H1 (cell line): ENCODE data around the gene NCKAP1. TPM values are rescaled to one million over a fixed set of nuclear protein-coding genes. Genes with fewer than 3 reads are reported as not detected.

Experiments
- CTCF ChIA-PET: fragments of 300-600 bp; sonication (Branson Sonifier 250); formaldehyde crosslinking; loops from one replicate; lab custom pipeline; 2021; ENCODE audit not compliant: partially characterized antibody; lab: Charles Lee
- POLR2A ChIA-PET: fragments of 300-600 bp; sonication (Branson Sonifier 250); formaldehyde crosslinking; loops from one replicate; lab custom pipeline; 2021; ENCODE audit warnings: inconsistent platforms; ENCODE audit not compliant: partially characterized antibody; lab: Charles Lee
- DNase-seq, 2 experiments: peaks; one replicate each; pipeline versions ENCODE4 v3.0.0 to v3.0.0-alpha.2; 2010 to 2022; ENCODE audit warnings: low spot score in 2 of 2, low read depth in 1 of 2, mixed read lengths in 1 of 2
- FAIRE-seq: peaks from 2 replicates; lab custom pipeline; 2011; peaks lifted over from hg19 to GRCh38; lab: Jason Lieb, UNC
- H2AFZ ChIP-seq: 2 replicates; pipeline ENCODE4 v1.8.1; 2012; ENCODE audit warnings: low read length, inconsistent platforms
- H2AK5ac ChIP-seq: 2 replicates; pipeline ENCODE4 v1.6.1; 2013; ENCODE audit warnings: low read depth, low read length
- H2BK120ac ChIP-seq: replicated peaks from 2 replicates; pipeline ENCODE3; 2013; ENCODE audit warnings: low read depth, low read length, inconsistent platforms
- H2BK12ac ChIP-seq: 2 replicates; pipeline ENCODE4 v1.6.1; 2013; ENCODE audit warnings: low read depth, low read length
- H2BK15ac ChIP-seq: 2 replicates; pipeline ENCODE4 v1.6.1; 2013; ENCODE audit warnings: low read length
- H2BK20ac ChIP-seq: 2 replicates; pipeline ENCODE4 v1.6.1; 2013; ENCODE audit warnings: low read length
- H2BK5ac ChIP-seq: 2 replicates; pipeline ENCODE4 v1.6.1; 2013; ENCODE audit warnings: low read depth, low read length
- H3K14ac ChIP-seq: 2 replicates; pipeline ENCODE4 v1.6.1; 2013; ENCODE audit warnings: inconsistent platforms; ENCODE audit not compliant: insufficient read length
- H3K18ac ChIP-seq: 2 replicates; pipeline ENCODE4 v1.6.1; 2013; ENCODE audit warnings: low read length; ENCODE audit errors: extremely low read depth
- H3K23ac ChIP-seq: 2 replicates; pipeline ENCODE4 v1.6.1; 2013; ENCODE audit warnings: inconsistent platforms; ENCODE audit not compliant: insufficient read length
- H3K23me2 ChIP-seq: 2 replicates; pipeline ENCODE4 v1.6.1; 2013; ENCODE audit warnings: low read depth, low read length
- H3K27ac ChIP-seq: 2 replicates; pipeline ENCODE4 v1.6.1; 2011; ENCODE audit warnings: low read depth, low read length, inconsistent platforms
- H3K27me3 ChIP-seq, 4 experiments: replicated peaks in 1 of 4; 1 replicate in 1 of 4; 2 replicates in 3 of 4; pipeline versions ENCODE4 v1.6.1 to v1.8.1; 2011 to 2013; ENCODE audit warnings: low read length in 3 of 4, mild to moderate bottlenecking in 3 of 4, inconsistent platforms in 2 of 4, mixed read lengths in 2 of 4, moderate library complexity in 1 of 4; ENCODE audit not compliant: control insufficient read depth in 3 of 4, insufficient read depth in 3 of 4; ENCODE audit errors: extremely low read depth in 1 of 4
- H3K36me3 ChIP-seq, 4 experiments: 2 replicates each; pipeline versions ENCODE4 v1.6.1 to v1.8.1; 2011 to 2013; ENCODE audit warnings: mild to moderate bottlenecking in 4 of 4, low read length in 3 of 4, moderate library complexity in 2 of 4, control low read depth in 1 of 4, inconsistent platforms in 1 of 4; ENCODE audit not compliant: insufficient read depth in 4 of 4, control insufficient read depth in 2 of 4
- H3K4ac ChIP-seq: replicated peaks from 2 replicates; pipeline ENCODE3; 2013; ENCODE audit warnings: low read length, low read depth, mixed read lengths, inconsistent platforms; ENCODE audit not compliant: insufficient read length
- H3K4me1 ChIP-seq, 4 experiments: replicated peaks in 1 of 4; 1 replicate in 1 of 4; 2 replicates in 3 of 4; pipeline versions ENCODE4 v1.6.1 to v1.8.1; 2011 to 2013; ENCODE audit warnings: low read length in 3 of 4, inconsistent platforms in 2 of 4, mixed read lengths in 1 of 4; ENCODE audit not compliant: insufficient read depth in 4 of 4, control insufficient read depth in 3 of 4
- H3K4me2 ChIP-seq, 2 experiments: 2 replicates each; pipeline versions ENCODE4 v1.6.1 to v1.8.1; 2011 to 2013; ENCODE audit warnings: low read depth in 2 of 2, low read length in 2 of 2, control low read depth in 1 of 2, inconsistent platforms in 1 of 2, mild to moderate bottlenecking in 1 of 2; ENCODE audit not compliant: insufficient read depth in 1 of 2
- H3K4me3 ChIP-seq, 4 experiments: fragments of 200-600, 300-600 bp in 1 of 4; sonication (generic), shearing (Covaris generic), sonication (Bioruptor Twin) in 1 of 4; 2 replicates each; pipeline versions ENCODE4 v1.5.1 to v1.8.1; 2011 to 2016; ENCODE audit warnings: low read length in 4 of 4, low read depth in 3 of 4, control low read depth in 2 of 4, inconsistent platforms in 2 of 4, mild to moderate bottlenecking in 2 of 4, mixed read lengths in 1 of 4, moderate library complexity in 1 of 4; ENCODE audit not compliant: insufficient read depth in 2 of 4; ENCODE audit errors: extremely low read depth in 1 of 4
- H3K56ac ChIP-seq: replicated peaks from 2 replicates; pipeline ENCODE3; 2013; ENCODE audit warnings: low read depth, mild to moderate bottlenecking, mixed read lengths, low read length, inconsistent platforms; ENCODE audit not compliant: insufficient read length
- H3K79me1 ChIP-seq: 2 replicates; pipeline ENCODE4 v1.6.1; 2013; ENCODE audit warnings: low read depth, low read length, control low read depth
- H3K79me2 ChIP-seq, 2 experiments: 2 replicates each; pipeline versions ENCODE4 v1.6.1 to v1.8.1; 2012 to 2013; ENCODE audit warnings: low read length in 2 of 2, mild to moderate bottlenecking in 2 of 2, inconsistent platforms in 1 of 2; ENCODE audit not compliant: insufficient read depth in 2 of 2, control insufficient read depth in 1 of 2
- H3K9ac ChIP-seq, 4 experiments: replicated peaks in 1 of 4; 1 replicate in 1 of 4; 2 replicates in 3 of 4; pipeline versions ENCODE4 v1.6.1 to v1.8.1; 2011 to 2013; ENCODE audit warnings: low read depth in 3 of 4, low read length in 3 of 4, control low read depth in 2 of 4, mild to moderate bottlenecking in 2 of 4, moderate library complexity in 2 of 4, inconsistent platforms in 1 of 4; ENCODE audit errors: extremely low read depth in 1 of 4
- H3K9me3 ChIP-seq, 2 experiments: 2 replicates each; pipeline versions ENCODE4 v1.6.1 to v1.8.1; 2012 to 2013; ENCODE audit warnings: mild to moderate bottlenecking in 2 of 2, moderate library complexity in 2 of 2, control low read depth in 1 of 2, inconsistent platforms in 1 of 2, low read depth in 1 of 2, low read length in 1 of 2, mixed read lengths in 1 of 2; ENCODE audit not compliant: insufficient read depth in 2 of 2
- H4K20me1 ChIP-seq, 2 experiments: replicated peaks in 1 of 2; 2 replicates each; pipeline versions ENCODE3 to v1.8.1; 2011 to 2013; ENCODE audit warnings: inconsistent platforms in 2 of 2, low read length in 2 of 2, mild to moderate bottlenecking in 1 of 2; ENCODE audit not compliant: insufficient read depth in 2 of 2, control insufficient read depth in 1 of 2
- H4K5ac ChIP-seq: 2 replicates; pipeline ENCODE4 v1.6.1; 2013; ENCODE audit warnings: low read length, low read depth, mixed read lengths, inconsistent platforms; ENCODE audit not compliant: insufficient read length
- H4K8ac ChIP-seq: 2 replicates; pipeline ENCODE4 v1.8.0; 2013; ENCODE audit warnings: mild to moderate bottlenecking, moderate library complexity, low read length, inconsistent platforms; ENCODE audit not compliant: insufficient read depth; ENCODE audit errors: extremely low read depth
- H4K91ac ChIP-seq: replicated peaks from 2 replicates; pipeline ENCODE3; 2013; ENCODE audit warnings: low read length, mixed read lengths, inconsistent platforms; ENCODE audit not compliant: insufficient read length
- BRCA1 ChIP-seq: IDR thresholded peaks from 2 replicates; pipeline ENCODE4 v1.6.1; 2012; ENCODE audit warnings: low read depth, low read length, improper control_type of control experiment
- CBX8 ChIP-seq: fragments of 300-800, 300-1000 bp; sonication (generic); IDR thresholded peaks from 2 replicates; pipeline ENCODE4 v1.7.1; 2016; ENCODE audit warnings: low read depth, low read length, borderline replicate concordance
- CHD2 ChIP-seq: IDR thresholded peaks from 2 replicates; pipeline ENCODE4 v1.6.1; 2012; ENCODE audit warnings: low read length, improper control_type of control experiment
- GTF2F1 ChIP-seq: IDR thresholded peaks from 2 replicates; pipeline ENCODE4 v1.6.1; 2012; ENCODE audit warnings: low read depth, low read length, improper control_type of control experiment, borderline replicate concordance
- KDM4A ChIP-seq: IDR thresholded peaks from one replicate; pipeline ENCODE4 v1.7.1; 2012; ENCODE audit warnings: low read depth, mild to moderate bottlenecking, moderate library complexity, low read length, inconsistent platforms; ENCODE audit not compliant: severe bottlenecking
- MAFK ChIP-seq: IDR thresholded peaks from 2 replicates; pipeline ENCODE4 v1.6.1; 2012; ENCODE audit warnings: low read depth, mild to moderate bottlenecking, improper control_type of control experiment, low read length
- YY1 ChIP-seq: IDR thresholded peaks from 2 replicates; pipeline ENCODE4 v1.6.1; 2011; ENCODE audit warnings: low read depth, mild to moderate bottlenecking, low read length
- whole genome bisulfite sequencing, 2 experiments: shearing (Covaris generic) in 1 of 2; methylation state at CpG; one replicate each; pipeline versions ENCODE4 v1.1.6 to v1.1.7; 2013 to 2015; ENCODE audit warnings: low lambda C conversion rate in 2 of 2, mixed read lengths in 2 of 2, inconsistent platforms in 1 of 2, low coverage in 1 of 2, missing lambda C conversion rate in 1 of 2; ENCODE audit not compliant: insufficient replicate concordance in 2 of 2, insufficient coverage in 1 of 2, insufficient read length in 1 of 2; ENCODE audit errors: extremely low coverage in 1 of 2, missing lambda C conversion rate in 1 of 2; 5-methylcytosine and 5-hydroxymethylcytosine counted together
- polyA plus RNA-seq, 7 experiments: library from polyadenylated mRNA; depleted of rRNA in 3 of 7; stranded (reverse) in 5 of 7; unstranded in 2 of 7; fragments of >200 nt in 5 of 7; fragments of 200-250 nt in 2 of 7; gene quantifications; 1 replicate in 5 of 7; 2 replicates in 1 of 7; 4 replicates in 1 of 7; pipeline versions ENCODE4 v1.2.1 to v1.2.3, GENCODE V29; 2011 to 2013; ENCODE audit warnings: missing spikeins in 2 of 7, mixed read lengths in 2 of 7
- total RNA-seq: library from RNA; stranded (reverse); fragmentation: NEBNext Ultra II Directional; extraction: Animal tissue kit (Norgen Biotek cat#: 25700); gene quantifications from 2 replicates; pipeline ENCODE4 v1.2.1, GENCODE V29; 2021

Gene NCKAP1
- total and polyA plus RNA-seq, 2 of the 8 experiments (the other 6 are each of a cell fraction or from before 2014, with no cell fraction given) = 90.8 to 173 TPM

DNA sequence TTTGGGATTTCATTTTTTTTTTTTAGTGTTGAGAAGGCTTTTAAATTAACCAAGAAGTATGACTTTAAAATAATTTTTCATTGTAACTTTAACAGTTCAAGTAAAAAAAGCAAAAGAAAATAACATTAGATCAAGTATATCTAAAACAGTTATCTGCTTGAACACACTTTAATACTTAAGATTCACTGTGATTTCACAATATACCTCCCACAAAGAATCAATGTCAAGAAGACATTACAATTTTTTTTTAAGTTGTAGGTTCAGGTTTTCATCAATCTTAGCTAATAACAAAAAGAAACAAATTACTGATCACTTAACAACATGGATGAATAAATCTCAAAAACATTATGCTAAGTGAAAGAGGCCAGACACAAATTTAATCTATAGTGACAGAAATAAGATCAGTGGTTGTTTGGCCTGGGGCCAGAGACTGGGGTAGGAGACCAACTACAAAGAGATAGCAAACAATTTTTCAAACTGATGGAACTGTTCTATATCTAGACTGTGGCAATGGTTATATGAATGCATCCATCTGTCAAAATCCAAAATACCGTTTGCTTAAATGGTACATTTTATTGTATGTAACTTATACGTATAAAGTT is 97.0 kb downstream of the NCKAP1 start:
- 94% methylated on average over 2 of the region's 2 CpGs; no CpG with 5 or more reads in 1 of the 2 experiments for WGBS, 2 experiments
- Histone ChIP-seq H3K9ac (no peak overlapping the region), H3K56ac (no peak overlapping the region), H3K18ac (no peak overlapping the region), H2BK12ac (no peak overlapping the region), H3K23ac (no peak overlapping the region), H3K79me1 (no peaks in the 10 kb centered on the region), H3K27ac (no peak overlapping the region), H2BK120ac (no peak overlapping the region), H3K4ac (no peak overlapping the region), H2AFZ (no peak overlapping the region), H3K4me3 (no peak overlapping the region), H4K91ac (no peak overlapping the region), H3K9me3 (no peaks in the 10 kb centered on the region), H2BK5ac (no peak overlapping the region), H3K79me2 (no peaks in the 10 kb centered on the region), H2BK15ac (no peak overlapping the region), H3K4me1 (no peaks in the 10 kb centered on the region), H3K4me2 (no peak overlapping the region), H2AK5ac (no peak overlapping the region), H4K8ac (no peak overlapping the region), H3K36me3 (peaks cover 3 to 56% (median 4%) of the 10 kb centered on the region in 4 experiments; a peak in 5 of 8 replicates), H4K20me1 (no peaks in the 10 kb centered on the region), H2BK20ac (no peak overlapping the region), H4K5ac (no peak overlapping the region), H3K27me3 (no peaks in the 10 kb centered on the region), H3K23me2 (no peaks in the 10 kb centered on the region), H3K14ac (no peak overlapping the region)
- DNase-seq = no peak
- TF ChIP-seq MAFK (no peak), YY1 (no peak), CHD2 (no peak), KDM4A (no peak), BRCA1 (no peak), GTF2F1 (no peak), CBX8 (no peak)
- FAIRE-seq = no peak
- ChIA-PET POLR2A (no interaction called here), CTCF (interaction anchor here (0.8 kb wide), 1 partner anchor 156 kb away, joined by 3 read pairs; no protein-coding TSS in a partner anchor)
